Keratinocyte (primary cell): Measurements from ENCODE around the gene CASK. TPM values are rescaled to one million over a fixed set of nuclear protein-coding genes. Genes with fewer than 3 reads are reported as not detected.

Source experiments
- DNase-seq: peaks from one replicate; pipeline ENCODE4 v3.0.0-alpha.2; 2011; ENCODE audit warnings: low read depth, missing footprints, low spot score
- FAIRE-seq: peaks from 2 replicates; lab custom pipeline; 2011; peaks lifted over from hg19 to GRCh38; lab: Jason Lieb, UNC
- H2AFZ ChIP-seq: 2 replicates; pipeline ENCODE4 v1.6.0; 2012; ENCODE audit warnings: low read length, control low read depth, inconsistent platforms; ENCODE audit not compliant: control insufficient read depth
- H3K27ac ChIP-seq: 2 replicates; pipeline ENCODE4 v1.5.1; 2011; ENCODE audit warnings: low read length; ENCODE audit not compliant: control insufficient read depth, insufficient read depth
- H3K27me3 ChIP-seq: 3 replicates; pipeline ENCODE4 v1.6.0; 2011; ENCODE audit warnings: low read length; ENCODE audit not compliant: control insufficient read depth, insufficient read depth; ENCODE audit errors: extremely low read depth
- H3K36me3 ChIP-seq, 2 experiments: 2 replicates in 1 of 2; 3 replicates in 1 of 2; pipeline ENCODE4 v1.5.1; 2011; ENCODE audit warnings: low read length in 2 of 2, mild to moderate bottlenecking in 1 of 2; ENCODE audit not compliant: control insufficient read depth in 2 of 2, insufficient read depth in 2 of 2; ENCODE audit errors: extremely low read depth in 1 of 2
- H3K4me1 ChIP-seq: 3 replicates; pipeline ENCODE4 v1.5.1; 2011; ENCODE audit warnings: low read length; ENCODE audit not compliant: control insufficient read depth, insufficient read depth; ENCODE audit errors: extremely low read depth
- H3K4me2 ChIP-seq: 3 replicates; pipeline ENCODE4 v1.6.0; 2011; ENCODE audit warnings: low read depth, low read length; ENCODE audit not compliant: control insufficient read depth, insufficient read depth; ENCODE audit errors: extremely low read depth
- H3K4me3 ChIP-seq, 3 experiments: fragments of 200-600 bp in 1 of 3; sonication (generic) in 1 of 3; 2 replicates in 2 of 3; 3 replicates in 1 of 3; pipeline ENCODE4 v1.5.1; 2011 to 2016; ENCODE audit warnings: low read length in 3 of 3, mild to moderate bottlenecking in 3 of 3, control low read depth in 2 of 3, inconsistent platforms in 1 of 3, low read depth in 1 of 3, mixed read lengths in 1 of 3, mixed run types in 1 of 3, moderate library complexity in 1 of 3; ENCODE audit not compliant: control insufficient read depth in 2 of 3, insufficient read depth in 2 of 3; ENCODE audit errors: extremely low read depth in 1 of 3
- H3K79me2 ChIP-seq: 2 replicates; pipeline ENCODE4 v1.6.0; 2012; ENCODE audit warnings: low read length; ENCODE audit not compliant: control insufficient read depth, insufficient read depth
- H3K9ac ChIP-seq: 3 replicates; pipeline ENCODE4 v1.6.0; 2011; ENCODE audit warnings: low read length; ENCODE audit not compliant: control insufficient read depth, insufficient read depth; ENCODE audit errors: extremely low read depth
- H3K9me1 ChIP-seq: 3 replicates; pipeline ENCODE4 v1.6.0; 2011; ENCODE audit warnings: low read length; ENCODE audit not compliant: control insufficient read depth, insufficient read depth; ENCODE audit errors: extremely low read depth
- H3K9me3 ChIP-seq: 2 replicates; pipeline ENCODE4 v1.5.1; 2012; ENCODE audit warnings: low read depth, low read length; ENCODE audit not compliant: control insufficient read depth
- H4K20me1 ChIP-seq: 3 replicates; pipeline ENCODE4 v1.6.0; 2011; ENCODE audit warnings: low read length; ENCODE audit not compliant: control insufficient read depth, insufficient read depth; ENCODE audit errors: extremely low read depth
- CTCF ChIP-seq, 3 experiments: IDR thresholded peaks in 1 of 3; conservative IDR thresholded peaks in 1 of 3; optimal IDR thresholded peaks in 1 of 3; 2 replicates in 2 of 3; 3 replicates in 1 of 3; pipeline versions ENCODE3 to v1.5.1; 2011; ENCODE audit warnings: low read length in 3 of 3, mild to moderate bottlenecking in 3 of 3, moderate library complexity in 2 of 3, control low read depth in 1 of 3, inconsistent platforms in 1 of 3; ENCODE audit not compliant: insufficient read depth in 2 of 3; ENCODE audit errors: extremely low read depth in 1 of 3
- EZH2 ChIP-seq: IDR thresholded peaks from one replicate; pipeline ENCODE4 v1.6.1; 2012; ENCODE audit warnings: inconsistent platforms, mild to moderate bottlenecking, low read length, moderate library complexity
- dilution Hi-C: fragments of 300-500 bp; cut with MboI; formaldehyde crosslinking; loops from one replicate; pipeline ENCODE4 v1.7.0; 2020; ENCODE audit warnings: low sequenced_read_pairs; ENCODE audit not compliant: extremely low pct_ligation_motif_present
- polyA plus RNA-seq, 5 experiments: library from polyadenylated mRNA; depleted of rRNA in 3 of 5; stranded (reverse) in 3 of 5; stranded (forward) in 1 of 5; unstranded in 1 of 5; fragments of >200 nt; gene quantifications; 1 replicate in 1 of 5; 2 replicates in 3 of 5; 3 replicates in 1 of 5; pipeline versions ENCODE4 v1.2.1 to v1.2.3, GENCODE V29; 2011 to 2012; ENCODE audit warnings: missing spikeins in 2 of 5, low read depth in 1 of 5, low replicate concordance in 1 of 5

CASK gene
- polyA plus RNA-seq, 1 donor (not counting 4 experiments of a cell fraction or from before 2014, with no cell fraction given): 33.7 TPM

- DNase-seq (no peak), FAIRE-seq (no peak)
- Histone ChIP-seq H3K27me3 (no peaks in the 10 kb centered on the region), H4K20me1 (no peaks in the 10 kb centered on the region), H3K79me2 (no peaks in the 10 kb centered on the region), H3K36me3 (no peaks in the 10 kb centered on the region), H3K4me3 (no peak overlapping the region), H2AFZ (no peak overlapping the region), H3K27ac (no peak overlapping the region), H3K9ac (no peak overlapping the region), H3K9me3 (no peaks in the 10 kb centered on the region), H3K4me2 (no peak overlapping the region), H3K4me1 (no peaks in the 10 kb centered on the region), H3K9me1 (no peaks in the 10 kb centered on the region)
- TF ChIP-seq CTCF (optimal IDR thresholded peaks at IDR 0.05 in 1 of 3, IDR thresholded peaks at IDR 0.05 in 1 of 3, conservative IDR thresholded peaks at IDR 0.05 in 1 of 3; ENCODE audit: extremely low read depth in 1 of 3, insufficient read depth in 2 of 3, low read length in 3 of 3) (no peak), EZH2 (no peak)
- dilution Hi-C loops: no loop called here
Measured at GRCh38 chrX:41507919-41508318, 415.4 kb downstream of the CASK start.

- dilution Hi-C loops: no loop called here
Measured at GRCh38 chrX:41502004-41502403, 421.4 kb downstream of the CASK start.

More at GRCh38 chrX:41502004-41502403, 421.4 kb downstream of the CASK start:
- no peaks in the 10 kb centered on the region for H3K9me3 ChIP-seq
- no peak overlapping the region for H3K27ac ChIP-seq
- FAIRE-seq: no peak
- TF ChIP-seq EZH2: no peak
- no peak for TF ChIP-seq CTCF (optimal IDR thresholded peaks at IDR 0.05 in 1 of 3, IDR thresholded peaks at IDR 0.05 in 1 of 3, conservative IDR thresholded peaks at IDR 0.05 in 1 of 3; ENCODE audit: extremely low read depth in 1 of 3, insufficient read depth in 2 of 3, low read length in 3 of 3)
- H3K27me3 ChIP-seq: no peaks in the 10 kb centered on the region
- DNase-seq: no peak
- H3K4me3 ChIP-seq: no peak overlapping the region
- no peaks in the 10 kb centered on the region for H3K79me2 ChIP-seq
- no peaks in the 10 kb centered on the region for H4K20me1 ChIP-seq
- H3K9ac ChIP-seq: no peak overlapping the region
- no peak overlapping the region for H3K4me2 ChIP-seq
- no peak overlapping the region for H2AFZ ChIP-seq
- no peaks in the 10 kb centered on the region for H3K9me1 ChIP-seq
- H3K4me1 ChIP-seq: no peaks in the 10 kb centered on the region
- no peaks in the 10 kb centered on the region for H3K36me3 ChIP-seq
